Common myeloid progenitor, CD34-positive (primary cell): ENCODE measurements around the gene CNPY4.
A peak's percentile ranks its signal among the peaks of the same experiment; 100 is the strongest.

Source experiments
- CTCF ChIA-PET: fragments of 350-600 bp; sonication (Branson Sonifier 250); formaldehyde crosslinking; loops from one replicate; lab custom pipeline; 2021; ENCODE audit warnings: antibody characterized with exemption; lab: Charles Lee
- POLR2A ChIA-PET: fragments of 350-600 bp; sonication (Branson Sonifier 250); formaldehyde crosslinking; loops from one replicate; lab custom pipeline; 2021; ENCODE audit warnings: antibody characterized with exemption; lab: Charles Lee
- DNase-seq, 3 donors: peaks; one replicate each; pipeline versions ENCODE4 v3.0.0 to v3.0.0-alpha.2; 2013
- H3K27ac ChIP-seq, 2 experiments: 1 replicate in 1 of 2; 2 replicates in 1 of 2; pipeline ENCODE4 v1.7.0; 2013; ENCODE audit warnings: inconsistent platforms in 2 of 2, low read length in 2 of 2, mild to moderate bottlenecking in 2 of 2, low read depth in 1 of 2, moderate library complexity in 1 of 2; ENCODE audit not compliant: severe bottlenecking in 2 of 2, insufficient read depth in 1 of 2, poor library complexity in 1 of 2
- H3K27me3 ChIP-seq, 5 experiments: replicated peaks in 2 of 5; 1 replicate in 3 of 5; 2 replicates in 2 of 5; pipeline versions ENCODE4 v1.6.1 to v1.7.0; 2013; ENCODE audit warnings: low read length in 4 of 5, mild to moderate bottlenecking in 2 of 5, moderate library complexity in 2 of 5, inconsistent platforms in 1 of 5; ENCODE audit not compliant: insufficient read depth in 5 of 5, control insufficient read depth in 4 of 5
- H3K36me3 ChIP-seq, 4 experiments: 1 replicate in 2 of 4; 2 replicates in 2 of 4; pipeline versions ENCODE4 v1.6.1 to v1.7.0; 2013; ENCODE audit warnings: low read length in 3 of 4, control low read depth in 1 of 4, mild to moderate bottlenecking in 1 of 4; ENCODE audit not compliant: control insufficient read depth in 4 of 4, insufficient read depth in 4 of 4
- H3K4me1 ChIP-seq, 4 experiments: 1 replicate in 3 of 4; 2 replicates in 1 of 4; pipeline versions ENCODE4 v1.6.1 to v1.7.1; 2013; ENCODE audit warnings: low read length in 3 of 4, mild to moderate bottlenecking in 3 of 4, control low read depth in 1 of 4, inconsistent platforms in 1 of 4, moderate library complexity in 1 of 4; ENCODE audit not compliant: control insufficient read depth in 4 of 4, insufficient read depth in 4 of 4; ENCODE audit errors: control extremely low read depth in 1 of 4
- H3K4me3 ChIP-seq, 7 experiments: 1 replicate in 4 of 7; 2 replicates in 3 of 7; pipeline versions ENCODE4 v1.5.1 to v1.7.0; 2013; ENCODE audit warnings: mild to moderate bottlenecking in 7 of 7, low read length in 6 of 7, moderate library complexity in 6 of 7, inconsistent platforms in 2 of 7, low read depth in 2 of 7, control low read depth in 1 of 7; ENCODE audit not compliant: insufficient read depth in 4 of 7, control insufficient read depth in 1 of 7; ENCODE audit errors: extremely low read depth in 1 of 7
- H3K9me3 ChIP-seq, 5 experiments: 1 replicate in 4 of 5; 2 replicates in 1 of 5; pipeline versions ENCODE4 v1.6.1 to v1.7.1; 2013; ENCODE audit warnings: low read length in 4 of 5, mild to moderate bottlenecking in 2 of 5, inconsistent platforms in 1 of 5, low read depth in 1 of 5, moderate library complexity in 1 of 5; ENCODE audit not compliant: control insufficient read depth in 4 of 5, insufficient read depth in 2 of 5; ENCODE audit errors: control extremely low read depth in 1 of 5
- WGBS: methylation state at CpG from one replicate; pipeline ENCODE4 v1.1.5; 2013; ENCODE audit not compliant: insufficient coverage; 5-methylcytosine and 5-hydroxymethylcytosine counted together

CNPY4 gene

DNA sequence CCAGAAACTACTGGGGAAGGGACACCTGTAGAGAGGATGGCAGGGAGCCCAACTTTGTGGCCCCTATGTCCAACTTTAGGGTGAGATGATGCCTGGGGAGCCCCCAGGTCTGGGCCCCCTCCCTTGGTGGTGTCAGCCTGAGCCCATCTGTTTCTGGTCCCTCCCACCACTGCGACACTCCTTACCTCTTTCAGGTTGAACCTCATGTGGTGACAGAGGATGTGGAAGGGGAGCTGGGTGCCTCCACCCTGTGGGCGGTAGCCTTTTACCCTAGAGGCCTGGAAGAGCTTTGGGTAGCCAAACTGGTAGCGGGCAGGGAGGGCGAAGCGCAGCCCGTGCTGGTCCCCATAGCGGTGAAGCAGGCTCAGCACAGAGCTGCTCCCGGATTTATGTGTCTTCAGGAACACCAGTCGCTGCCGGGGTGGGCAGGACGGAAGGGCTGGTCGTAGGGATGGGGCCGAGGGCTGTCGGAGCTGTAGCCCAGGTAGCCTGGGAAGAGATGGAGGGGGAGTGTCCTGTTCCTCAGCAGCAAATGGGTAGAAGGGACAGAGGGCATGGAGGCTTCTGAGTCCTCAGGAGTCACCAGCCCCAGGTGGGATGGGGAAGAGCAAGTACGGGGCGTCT, 47.0 kb downstream of the CNPY4 start:
- POLR2A ChIA-PET = interaction anchor here (0.7 kb wide), 1 partner anchor 169 kb away, joined by 4 read pairs; no protein-coding TSS in a partner anchor
- peaks cover 0 to 42% (median 17%) of the 10 kb centered on the region in 5 experiments for H3K27me3 ChIP-seq
- H3K36me3 ChIP-seq = no peaks in the 10 kb centered on the region
- WGBS = 63% methylated on average over 15 of the region's 16 CpGs
- H3K9me3 ChIP-seq = no peaks in the 10 kb centered on the region
- H3K4me1 ChIP-seq = peaks cover 0 to 35% (median 30%) of the 10 kb centered on the region in 4 experiments
- DNase-seq = no peak
- CTCF ChIA-PET = interaction anchor here (0.8 to 2.7 kb wide), 7 partner anchors 9 to 56 kb away, joined by 3 to 12 read pairs (median 3); no protein-coding TSS in a partner anchor
- H3K27ac ChIP-seq = no peak overlapping the region
- H3K4me3 ChIP-seq = no peak overlapping the region

DNA sequence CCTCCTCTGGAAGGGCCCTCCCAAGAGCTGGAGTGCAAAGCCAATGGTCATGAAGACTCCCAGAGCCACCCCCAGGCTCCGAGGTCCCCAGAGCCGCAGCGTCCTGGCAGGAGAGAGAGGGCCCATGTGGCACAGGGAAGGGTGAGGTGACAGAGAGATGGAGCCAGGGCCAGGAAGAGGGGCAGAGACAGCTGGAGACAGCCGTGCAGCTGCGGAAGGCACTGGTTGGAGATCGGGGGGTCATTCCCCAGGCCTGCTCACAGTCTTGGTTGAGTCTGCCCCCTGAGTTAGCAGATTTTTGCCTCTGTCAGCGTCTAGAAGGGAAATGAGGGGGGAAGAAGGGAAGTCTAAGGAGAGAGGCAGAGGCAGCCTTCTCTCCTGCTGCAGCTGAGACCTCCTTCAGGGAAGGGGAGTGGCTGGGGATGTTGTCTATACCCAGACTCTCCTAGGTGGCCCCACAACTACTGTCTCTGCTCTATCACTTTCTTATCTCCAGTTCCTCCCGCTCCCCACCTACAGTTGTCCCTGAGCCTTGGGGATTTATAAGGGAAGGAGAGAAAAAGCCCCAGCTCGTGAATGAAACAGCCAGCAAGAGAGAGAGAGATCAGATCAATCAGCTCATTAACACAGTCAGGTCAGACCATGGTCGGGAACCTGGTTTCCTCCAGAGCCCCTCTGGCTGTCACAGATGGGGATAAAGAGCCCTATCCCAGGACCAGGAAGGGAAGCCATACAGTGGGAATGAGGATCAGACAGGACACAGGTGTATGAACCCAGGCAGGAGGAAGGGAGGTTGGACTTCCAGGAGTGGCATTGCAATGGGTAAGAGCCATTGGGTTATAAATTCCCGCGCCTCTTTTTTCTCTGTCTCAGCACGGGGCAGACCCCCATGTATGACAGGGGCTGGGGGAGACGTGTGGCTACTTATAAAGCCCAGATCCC, 47.8 kb downstream of the CNPY4 start:
- Histone ChIP-seq H3K9me3 (no peaks in the 10 kb centered on the region), H3K36me3 (no peaks in the 10 kb centered on the region), H3K27me3 (peaks cover 0 to 46% (median 19%) of the 10 kb centered on the region in 5 experiments), H3K27ac (peak overlapping the region in 1 of 2 experiments; percentile 58), H3K4me1 (peaks cover 0 to 40% (median 33%) of the 10 kb centered on the region in 4 experiments), H3K4me3 (peak overlapping the region in 4 of 7 experiments; percentile 42 to 65 (median 60))
- POLR2A ChIA-PET = interaction anchor here (1.0 kb wide), 1 partner anchor 11 kb away, joined by 4 read pairs; no protein-coding TSS in a partner anchor
- peak in 1 of 3 donors; percentile 23 for DNase-seq
- CTCF ChIA-PET = interaction anchor here (1.1 to 2.7 kb wide), 8 partner anchors 8 to 50 kb away, joined by 3 to 12 read pairs (median 3); no protein-coding TSS in a partner anchor
- WGBS = 12% methylated on average over 8 of the region's 14 CpGs

DNA sequence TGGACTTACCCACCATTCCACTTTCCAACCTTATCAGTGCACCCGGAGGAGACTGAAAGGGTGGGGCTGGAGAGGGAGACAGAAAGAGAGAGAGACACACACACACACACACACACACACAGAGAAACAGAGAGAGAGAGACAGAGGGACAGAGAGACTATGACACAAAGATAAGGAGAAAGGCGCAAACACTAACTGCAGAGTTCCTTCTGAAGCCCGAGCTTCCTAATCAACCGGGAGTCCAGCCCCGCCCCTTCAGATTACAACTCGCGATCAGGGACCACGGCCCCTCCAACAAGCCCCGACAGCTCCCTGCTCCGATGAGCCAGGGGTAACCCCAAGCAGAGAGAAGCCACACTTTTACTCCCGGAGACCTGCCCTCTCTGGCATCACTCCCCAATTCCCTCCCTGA, 48.5 kb downstream of the CNPY4 start:
- 1% methylated on average over 10 of the region's 11 CpGs for WGBS
- H3K4me1 ChIP-seq = peaks cover 0 to 40% (median 33%) of the 10 kb centered on the region in 4 experiments
- H3K4me3 ChIP-seq = peak overlapping the region in 6 of 7 experiments; percentile 9 to 65 (median 48)
- CTCF ChIA-PET = interaction anchor here (1.2 to 2.7 kb wide), 6 partner anchors 8 to 49 kb away, joined by 3 to 12 read pairs (median 3); no protein-coding TSS in a partner anchor
- peaks cover 0 to 46% (median 18%) of the 10 kb centered on the region in 5 experiments for H3K27me3 ChIP-seq
- H3K36me3 ChIP-seq = no peaks in the 10 kb centered on the region
- no peaks in the 10 kb centered on the region for H3K9me3 ChIP-seq
- peak overlapping the region in 1 of 2 experiments; percentile 58 for H3K27ac ChIP-seq
- peak in 1 of 3 donors; percentile 54 for DNase-seq
- POLR2A ChIA-PET = interaction anchor here (1.0 kb wide), 1 partner anchor 11 kb away, joined by 4 read pairs; no protein-coding TSS in a partner anchor

DNA sequence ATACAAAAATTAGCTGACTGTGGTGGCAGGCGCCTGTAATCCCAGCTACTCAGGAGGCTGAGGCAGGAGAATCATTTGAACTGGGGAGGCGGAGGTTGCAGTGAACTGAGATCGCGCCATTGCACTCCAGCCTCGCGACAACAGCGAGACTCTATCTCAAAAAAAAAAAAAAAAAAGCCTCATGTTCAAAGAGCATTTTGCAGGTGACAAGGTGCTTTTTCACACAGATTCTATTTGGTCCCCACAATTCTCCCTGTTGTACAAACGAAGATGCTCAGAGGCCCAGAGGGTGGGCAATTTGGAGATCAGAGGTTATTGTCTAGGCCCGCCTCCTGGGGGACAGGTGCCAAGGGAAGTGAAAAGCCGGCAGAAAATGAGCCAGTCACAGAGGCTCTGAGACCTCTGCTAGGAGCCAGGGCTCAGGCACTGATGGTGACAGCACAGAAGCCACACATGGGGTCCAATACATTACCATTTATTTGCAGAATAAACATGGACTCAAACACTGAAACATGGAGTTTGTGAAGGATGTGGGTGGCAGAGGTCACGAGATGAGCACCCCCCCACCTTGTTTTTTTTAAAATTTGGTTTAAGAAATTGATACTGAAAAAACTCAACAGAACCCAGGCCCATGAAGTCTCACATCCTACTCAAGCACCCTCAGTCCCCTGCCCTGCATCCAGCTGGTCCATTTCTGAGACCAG, 49.9 kb downstream of the CNPY4 start:
- ChIA-PET POLR2A (no interaction called here), CTCF (interaction anchor here (2.7 kb wide), 1 partner anchor 36 kb away, joined by 12 read pairs; no protein-coding TSS in a partner anchor)
- Histone ChIP-seq H3K4me3 (no peak overlapping the region), H3K27me3 (peaks cover 0 to 46% (median 18%) of the 10 kb centered on the region in 5 experiments), H3K36me3 (peaks cover 0 to 6% (median 0%) of the 10 kb centered on the region in 4 experiments), H3K9me3 (no peaks in the 10 kb centered on the region), H3K4me1 (peaks cover 0 to 40% (median 33%) of the 10 kb centered on the region in 4 experiments), H3K27ac (no peak overlapping the region)
- DNase-seq = no peak
- 87% methylated on average over 10 of the region's 11 CpGs for WGBS

DNA sequence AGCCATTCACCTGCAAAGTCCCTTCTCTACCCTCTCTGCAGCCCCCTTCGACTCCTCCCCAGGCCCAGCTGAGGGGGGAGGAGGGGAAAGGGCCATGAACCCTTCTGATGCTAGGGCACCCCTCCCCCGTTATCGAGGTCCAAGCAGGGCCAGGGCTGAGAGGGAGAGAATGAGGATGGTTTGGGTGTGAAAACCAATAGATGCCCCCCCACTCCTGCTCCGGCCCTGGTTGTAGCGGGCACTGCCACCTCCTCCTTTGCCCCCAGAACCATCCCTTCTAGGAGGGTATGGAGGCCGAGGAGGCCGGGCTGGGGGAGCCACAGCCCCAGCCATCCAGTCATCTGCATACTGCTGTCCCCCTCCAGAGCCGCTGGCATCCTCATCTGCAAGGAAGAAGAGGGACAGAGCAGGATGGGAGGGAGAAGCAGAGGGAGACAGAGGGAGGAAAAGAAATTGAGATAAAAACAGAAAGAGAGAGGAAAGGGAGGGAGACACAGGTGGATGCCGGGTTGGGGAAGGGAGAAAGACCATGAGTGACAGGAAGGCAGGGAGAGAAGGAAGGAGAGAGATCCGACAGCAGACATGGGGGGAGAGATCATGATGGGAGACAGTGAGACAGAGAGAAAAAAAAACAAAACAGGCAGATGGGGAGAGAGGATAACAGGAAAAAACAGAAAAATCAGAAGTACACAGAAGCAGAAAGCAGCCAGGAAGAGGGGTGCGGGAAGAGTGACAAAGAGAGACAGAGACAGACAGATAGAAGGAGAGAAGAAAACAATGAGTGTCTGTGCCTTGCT, 50.9 kb downstream of the CNPY4 start:
- no peak for DNase-seq
- Histone ChIP-seq H3K9me3 (no peaks in the 10 kb centered on the region), H3K4me1 (peaks cover 0 to 40% (median 33%) of the 10 kb centered on the region in 4 experiments), H3K27me3 (peaks cover 0 to 46% (median 18%) of the 10 kb centered on the region in 5 experiments), H3K27ac (no peak overlapping the region), H3K36me3 (peaks cover 0 to 11% (median 0%) of the 10 kb centered on the region in 4 experiments), H3K4me3 (no peak overlapping the region)
- ChIA-PET POLR2A (no interaction called here), CTCF (interaction anchor here (1.8 kb wide), 1 partner anchor 38 kb away, joined by 6 read pairs; no protein-coding TSS in a partner anchor)
- 92% methylated on average over 3 of the region's 11 CpGs for WGBS
